Mucosa of descending colon (tissue), 3 donors: ENCODE measurements around the gene AKAP12. TPM values are rescaled to one million over a fixed set of nuclear protein-coding genes. Genes with fewer than 3 reads are reported as not detected.

Source experiments
- ATAC-seq: fragments of 200-7000 bp; cut with Tn5 transposase; one replicate; pipeline ENCODE4 v1.9.1; 2020; ENCODE audit warnings: mild to moderate bottlenecking, moderate library complexity
- DNase-seq, 3 donors: peaks; one replicate each; pipeline ENCODE4 v3.0.0-alpha.2; 2020
- H3K36me3 ChIP-seq: fragments of 200-600 bp; one replicate; pipeline ENCODE4 v1.8.0; 2021; ENCODE audit warnings: low read depth, mild to moderate bottlenecking
- H3K4me1 ChIP-seq: fragments of 200-600 bp; one replicate; pipeline ENCODE4 v1.8.0; 2021; ENCODE audit warnings: low read depth, mild to moderate bottlenecking
- H3K4me3 ChIP-seq: fragments of 200-600 bp; one replicate; pipeline ENCODE4 v1.8.0; 2021; ENCODE audit warnings: mild to moderate bottlenecking
- H3K9me3 ChIP-seq: fragments of 200-600 bp; one replicate; pipeline ENCODE4 v1.8.0; 2021; ENCODE audit warnings: mild to moderate bottlenecking
- CTCF ChIP-seq: fragments of 200-600 bp; IDR thresholded peaks from one replicate; pipeline ENCODE4 v1.8.0; 2022; ENCODE audit warnings: antibody characterized with exemption, mild to moderate bottlenecking
- intact Hi-C, 2 donors: fragments of 100-400 bp; cut with DNase I in 1 of 2; cut with micrococcal nuclease in 1 of 2; formaldehyde crosslinking; loops; one replicate each; pipeline versions ENCODE4 v1.11.0 to v1.11.1; 2022; cut with DNase I, micrococcal nuclease
- total RNA-seq, 3 donors: library from RNA; stranded (reverse); fragmentation: NEBNext Ultra II Directional in 2 of 3; extraction: Animal tissue kit (Norgen Biotek cat#: 25700) in 2 of 3; gene quantifications; one replicate each; pipeline versions ENCODE4 v1.2.1 to v1.2.4, GENCODE V29; 2021 to 2023
- donor health status: DM: no; HTN: no; CAD: no; lungs with moderate emphysema.
- donor health status: DM: no; HTN: no; CAD: no.
- donor health status: DM: no; HTN: yes; CAD: no.

AKAP12 gene
- total RNA-seq, 3 donors from 2014 or later: 6.3 to 192 (median 15.3) TPM

GRCh38 chr6:151293688-151294016 lies 53.9 kb downstream of the AKAP12 start:
- intact Hi-C loops: no loop called here
- DNase-seq (no peak), ATAC-seq (no peak)
- H3K4me1 ChIP-seq: no peaks in the 10 kb centered on the region
- no peaks in the 10 kb centered on the region for H3K9me3 ChIP-seq
- H3K36me3 ChIP-seq: no peaks in the 10 kb centered on the region
- no peak overlapping the region for H3K4me3 ChIP-seq
- TF ChIP-seq CTCF: no peak

- H3K4me3 ChIP-seq: no peak overlapping the region
Observed at GRCh38 chr6:151294561-151295101, 54.9 kb downstream of the AKAP12 start.

GRCh38 chr6:151297886-151298285 lies 58.1 kb downstream of the AKAP12 start:
- no peak for ATAC-seq
- no peak overlapping the region for H3K4me3 ChIP-seq
- intact Hi-C loops: no loop called here
- no peaks in the 10 kb centered on the region for H3K9me3 ChIP-seq
- no peak for TF ChIP-seq CTCF
- no peaks in the 10 kb centered on the region for H3K4me1 ChIP-seq
- no peak for DNase-seq
- no peaks in the 10 kb centered on the region for H3K36me3 ChIP-seq

More at GRCh38 chr6:151294561-151295101, 54.9 kb downstream of the AKAP12 start:
- TF ChIP-seq CTCF: no peak
- DNase-seq (no peak), ATAC-seq (no peak)
- H3K4me1 ChIP-seq: no peaks in the 10 kb centered on the region
- no peaks in the 10 kb centered on the region for H3K9me3 ChIP-seq
- H3K36me3 ChIP-seq: no peaks in the 10 kb centered on the region
- intact Hi-C loops: no loop called here

GRCh38 chr6:151299011-151299410 lies 59.2 kb downstream of the AKAP12 start:
- no peaks in the 10 kb centered on the region for H3K9me3 ChIP-seq
- H3K36me3 ChIP-seq: no peaks in the 10 kb centered on the region
- no peak overlapping the region for H3K4me3 ChIP-seq
- no peaks in the 10 kb centered on the region for H3K4me1 ChIP-seq
- intact Hi-C loops: no loop called here
- TF ChIP-seq CTCF: no peak
- ATAC-seq (no peak), DNase-seq (no peak)

- ATAC-seq (no peak), DNase-seq (no peak)
- H3K4me1 ChIP-seq: no peaks in the 10 kb centered on the region
- H3K4me3 ChIP-seq: no peak overlapping the region
- TF ChIP-seq CTCF: no peak
- H3K36me3 ChIP-seq: no peaks in the 10 kb centered on the region
- no peaks in the 10 kb centered on the region for H3K9me3 ChIP-seq
- intact Hi-C loops: no loop called here
Observed at GRCh38 chr6:151300267-151300991, 60.7 kb downstream of the AKAP12 start.
